ENCODE results near the gene BCL7B.

- no peak for TF ChIP-seq CTCF (IDR thresholded peaks at IDR 0.05)
- no peak for TF ChIP-seq POLR2A (IDR thresholded peaks at IDR 0.05)
Observed at GRCh38 chr7:73521636-73522104, 35.8 kb downstream of the BCL7B start.
